Spleen (tissue), 11 donors: Measurements from ENCODE around the gene EFS. TPM values are rescaled to one million over a fixed set of nuclear protein-coding genes. Genes with fewer than 3 reads are reported as not detected.

Source experiments
- DNase-seq: peaks from one replicate; pipeline ENCODE4 v3.0.0-alpha.2; 2020
- H3K27ac ChIP-seq, 8 donors: fragments of 200-600 bp; sonication (generic) in 7 of 8; 1 replicate in 4 of 8; 2 replicates in 4 of 8; pipeline versions ENCODE4 v1.5.0 to v1.8.0; 2016 to 2021; ENCODE audit warnings: inconsistent platforms in 4 of 8, mild to moderate bottlenecking in 4 of 8, moderate library complexity in 1 of 8
- H3K27me3 ChIP-seq, 7 donors: fragments of 200-600 bp; sonication (generic) in 6 of 7; replicated peaks in 1 of 7; 1 replicate in 4 of 7; 2 replicates in 3 of 7; pipeline versions ENCODE4 v1.5.0 to v1.8.0; 2016 to 2021; ENCODE audit warnings: inconsistent platforms in 3 of 7, mild to moderate bottlenecking in 1 of 7
- H3K36me3 ChIP-seq, 6 donors: fragments of 200-600 bp; sonication (generic) in 5 of 6; 1 replicate in 4 of 6; 2 replicates in 2 of 6; pipeline versions ENCODE4 v1.5.0 to v1.8.0; 2016 to 2021; ENCODE audit warnings: inconsistent platforms in 2 of 6
- H3K4me1 ChIP-seq, 6 donors: fragments of 200-600 bp; sonication (generic) in 5 of 6; 1 replicate in 3 of 6; 2 replicates in 3 of 6; pipeline versions ENCODE4 v1.5.0 to v1.8.0; 2016 to 2021; ENCODE audit warnings: inconsistent platforms in 3 of 6
- H3K4me3 ChIP-seq, 8 donors: fragments of 200-600 bp; sonication (generic) in 7 of 8; 1 replicate in 4 of 8; 2 replicates in 4 of 8; pipeline versions ENCODE4 v1.5.0 to v1.8.0; 2016 to 2021; ENCODE audit warnings: inconsistent platforms in 4 of 8, mild to moderate bottlenecking in 4 of 8, moderate library complexity in 2 of 8
- H3K9me3 ChIP-seq, 8 donors: fragments of 200-600 bp; sonication (generic) in 7 of 8; 1 replicate in 4 of 8; 2 replicates in 4 of 8; pipeline versions ENCODE4 v1.5.0 to v1.8.0; 2016 to 2021; ENCODE audit warnings: inconsistent platforms in 4 of 8
- CTCF ChIP-seq, 11 experiments: fragments of 200-600 bp in 7 of 11; fragments of 450-650 bp in 4 of 11; sonication (generic) in 4 of 11; IDR thresholded peaks in 8 of 11; conservative IDR thresholded peaks in 3 of 11; 1 replicate in 7 of 11; 2 replicates in 4 of 11; pipeline versions ENCODE4 v1.4.0 to v1.8.0; 2016 to 2021; ENCODE audit warnings: antibody characterized with exemption in 11 of 11, inconsistent platforms in 4 of 11, mild to moderate bottlenecking in 1 of 11
- POLR2A ChIP-seq, 3 donors: fragments of 450-650 bp; IDR thresholded peaks; one replicate each; pipeline ENCODE4 v1.5.1; 2017; ENCODE audit warnings: antibody characterized with exemption in 3 of 3, mild to moderate bottlenecking in 1 of 3
- POLR2AphosphoS5 ChIP-seq, 3 donors: sonication (generic); formaldehyde crosslinking; IDR thresholded peaks; one replicate each; pipeline ENCODE4 v1.5.1; 2017; ENCODE audit warnings: antibody characterized with exemption in 3 of 3
- WGBS, 5 donors: extraction: QIAGEN DNeasy Blood & Tissue Kit in 3 of 5; methylation state at CpG; one replicate each; pipeline versions ENCODE4 v1.1.5 to v1.1.7; 2013 to 2018; 5-methylcytosine and 5-hydroxymethylcytosine counted together
- intact Hi-C: fragments of 100-400 bp; cut with DNase I; formaldehyde crosslinking; loops from one replicate; pipeline ENCODE4 v1.15.0; 2023; ENCODE audit warnings: low total_unique reads
- polyA plus RNA-seq, 3 donors: library from polyadenylated mRNA; stranded (reverse); fragments of 200-250 nt; gene quantifications; one replicate each; pipeline ENCODE4 v1.2.1, GENCODE V29; 2013
- total RNA-seq, 7 donors: library from RNA; depleted of rRNA in 3 of 7; stranded (reverse); fragments of >200 nt in 3 of 7; fragmentation: NEBNext Ultra II Directional in 4 of 7; extraction: Animal tissue kit (Norgen Biotek cat#: 25700) in 4 of 7; gene quantifications; one replicate each; pipeline versions ENCODE4 v1.1.0 to v1.2.1, GENCODE V29; 2016 to 2021
- donor health status: healthy with polysubstance abuse.
- donor health status: DM: no; HTN: no; CAD: no; lungs with moderate emphysema.
- donor health status: DM: no; HTN: no; CAD: no.
- donor health status: Bipolar disorder and iron deficiency.
- donor health status: healthy.
- donor health status: DM: no; HTN: no; CAD: no.
- donor health status: DM: yes; HTN: yes; CAD: no.

Gene EFS
- total and polyA plus RNA-seq, 10 donors = 1.8 to 6.7 (median 3.9) TPM

DNA sequence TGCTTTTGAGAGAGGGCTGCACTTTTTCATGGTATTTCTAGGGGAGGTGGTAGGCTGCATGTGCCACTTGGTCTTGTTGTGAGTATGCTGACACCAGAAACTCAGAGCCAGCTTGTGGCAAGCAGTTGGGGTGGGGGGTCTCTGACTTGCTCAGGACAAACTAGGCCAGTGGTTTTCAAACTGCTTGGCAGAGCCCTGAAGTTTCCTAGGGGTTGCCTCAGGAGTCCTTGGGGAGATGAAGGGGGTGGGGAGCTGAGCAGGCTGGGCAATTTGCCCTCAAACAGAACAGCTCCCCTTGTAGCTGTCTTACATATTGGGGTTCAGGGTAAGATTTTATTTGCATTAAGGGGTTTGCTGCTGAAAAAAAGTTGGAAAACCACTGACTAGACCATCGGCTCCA, 54.4 kb downstream of the EFS start:
- no peaks in the 10 kb centered on the region for H3K27me3 ChIP-seq
- DNase-seq = no peak
- no peak overlapping the region for H3K4me3 ChIP-seq
- peaks cover 8 to 49% (median 32%) of the 10 kb centered on the region in 6 donors for H3K4me1 ChIP-seq
- intact Hi-C loops = no loop called here
- H3K9me3 ChIP-seq = no peaks in the 10 kb centered on the region
- no peak for TF ChIP-seq POLR2A (IDR thresholded peaks at IDR 0.05)
- TF ChIP-seq CTCF (IDR thresholded peaks at IDR 0.05 in 8 of 11, conservative IDR thresholded peaks at IDR 0.05 in 3 of 11) = no peak
- peaks cover 0 to 53% (median 1%) of the 10 kb centered on the region in 6 donors for H3K36me3 ChIP-seq
- WGBS, 5 donors = 89 to 100% (median 90%) methylated on average over 1 of the region's 1 CpG
- no peak overlapping the region for H3K27ac ChIP-seq

DNA sequence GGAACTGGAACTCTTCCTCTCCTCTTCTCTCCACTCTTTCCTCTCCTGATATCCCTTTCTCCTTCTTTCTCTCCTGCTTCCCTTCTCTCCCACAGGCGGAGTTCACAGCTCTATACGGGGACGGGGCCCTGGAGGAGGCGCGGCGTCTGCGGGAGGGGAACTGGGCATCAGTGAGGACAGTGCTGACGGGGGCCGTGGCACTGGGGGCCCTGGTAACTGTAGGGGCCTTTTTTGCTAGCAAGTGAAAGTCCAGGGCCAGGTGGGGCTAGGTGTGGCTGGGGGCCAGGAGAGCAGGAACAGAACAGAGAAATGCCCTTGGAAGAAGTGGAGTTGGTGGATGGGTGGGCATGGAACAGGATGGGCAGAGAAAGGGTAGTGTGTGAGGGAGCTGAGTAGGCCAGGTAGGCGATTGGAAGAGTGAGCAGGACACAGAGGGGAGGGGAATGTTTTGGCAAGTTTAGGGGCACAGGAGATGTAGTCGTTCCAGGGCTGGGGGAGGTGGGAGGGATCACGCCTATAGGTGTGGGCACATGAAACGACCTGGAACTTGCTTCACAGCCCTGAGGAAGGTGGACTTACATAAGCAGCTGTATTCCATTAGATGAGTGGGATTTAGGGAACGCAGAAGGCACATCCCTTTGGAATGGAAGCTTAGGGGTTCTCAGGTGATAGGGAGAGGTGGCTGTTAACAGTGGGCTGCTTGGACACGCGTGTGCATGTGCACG, 56.1 kb downstream of the EFS start:
- no peaks in the 10 kb centered on the region for H3K9me3 ChIP-seq
- WGBS, 5 donors = 86 to 90% (median 89%) methylated on average over 17 of the region's 17 CpGs
- intact Hi-C loops = no loop called here
- H3K4me1 ChIP-seq = peaks cover 8 to 52% (median 37%) of the 10 kb centered on the region in 6 donors
- H3K27ac ChIP-seq = peak overlapping the region in 1 of 8 donors; percentile 86
- H3K27me3 ChIP-seq = no peaks in the 10 kb centered on the region
- peaks cover 0 to 48% (median 1%) of the 10 kb centered on the region in 6 donors for H3K36me3 ChIP-seq
- TF ChIP-seq CTCF (IDR thresholded peaks at IDR 0.05 in 8 of 11, conservative IDR thresholded peaks at IDR 0.05 in 3 of 11) (no peak), POLR2AphosphoS5 (IDR thresholded peaks at IDR 0.05) (no peak), POLR2A (IDR thresholded peaks at IDR 0.05) (no peak)
- H3K4me3 ChIP-seq = no peak overlapping the region
- no peak for DNase-seq

DNA sequence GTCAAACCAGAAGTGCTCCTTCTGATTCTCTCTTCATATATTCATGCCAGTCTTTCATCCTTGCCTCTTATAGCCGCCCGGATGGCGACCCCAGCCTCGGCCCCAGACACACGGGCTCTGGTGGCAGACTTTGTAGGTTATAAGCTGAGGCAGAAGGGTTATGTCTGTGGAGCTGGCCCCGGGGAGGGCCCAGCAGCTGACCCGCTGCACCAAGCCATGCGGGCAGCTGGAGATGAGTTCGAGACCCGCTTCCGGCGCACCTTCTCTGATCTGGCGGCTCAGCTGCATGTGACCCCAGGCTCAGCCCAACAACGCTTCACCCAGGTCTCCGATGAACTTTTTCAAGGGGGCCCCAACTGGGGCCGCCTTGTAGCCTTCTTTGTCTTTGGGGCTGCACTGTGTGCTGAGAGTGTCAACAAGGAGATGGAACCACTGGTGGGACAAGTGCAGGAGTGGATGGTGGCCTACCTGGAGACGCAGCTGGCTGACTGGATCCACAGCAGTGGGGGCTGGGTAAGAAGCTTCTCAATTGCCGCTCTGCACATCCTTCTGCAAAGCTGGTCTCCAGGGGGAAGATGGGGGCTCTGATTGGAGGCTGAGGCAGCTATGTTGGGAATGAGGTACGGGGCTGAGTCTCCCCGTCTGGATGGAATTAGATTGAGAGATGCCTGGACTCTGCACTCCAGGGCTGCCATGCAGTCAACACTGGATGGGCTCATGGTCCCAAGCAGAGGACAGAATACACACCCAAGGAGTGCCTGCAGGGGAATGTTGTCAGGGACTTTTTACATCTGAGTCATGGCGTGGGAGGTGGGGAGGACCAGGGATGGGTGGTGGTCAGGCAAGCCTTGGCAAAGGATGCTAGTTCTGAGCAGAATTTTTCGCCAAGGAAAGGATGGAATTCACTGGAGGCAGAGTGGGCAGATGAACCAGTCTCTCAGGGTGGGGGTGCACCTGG, 57.0 kb downstream of the EFS start:
- TF ChIP-seq POLR2AphosphoS5 (IDR thresholded peaks at IDR 0.05) (no peak), CTCF (IDR thresholded peaks at IDR 0.05 in 8 of 11, conservative IDR thresholded peaks at IDR 0.05 in 3 of 11) (no peak), POLR2A (IDR thresholded peaks at IDR 0.05) (no peak)

More for the DNA sequence above, 57.0 kb downstream of the EFS start:
- Histone ChIP-seq H3K36me3 (peaks cover 0 to 48% (median 1%) of the 10 kb centered on the region in 6 donors), H3K27me3 (no peaks in the 10 kb centered on the region), H3K4me3 (peak overlapping the region in 7 of 8 donors; percentile 47 to 77 (median 61)), H3K9me3 (no peaks in the 10 kb centered on the region), H3K27ac (peak overlapping the region in 6 of 8 donors; percentile 82 to 88 (median 86)), H3K4me1 (peaks cover 10 to 61% (median 39%) of the 10 kb centered on the region in 6 donors)
- DNase-seq = no peak
- intact Hi-C loops = no loop called here
- 81 to 93% (median 91%) methylated on average over 12 to 22 of the region's 22 CpGs for WGBS, 5 donors
